Measurements from ENCODE around the gene CBLL1. TPM values are rescaled to one million over a fixed set of nuclear protein-coding genes. Genes with fewer than 3 reads are reported as not detected.

CBLL1 gene
- total and polyA plus RNA-seq, 2 donors (not counting 1 experiment from before 2014, with no cell fraction given): 22.1 to 57.2 TPM

GRCh38 chr7:107700570-107700969 lies 43.4 kb upstream of the CBLL1 start:
- no peak overlapping the region for H3K27ac ChIP-seq (ENCODE audit: low read length in 2 of 2)
- H3K9ac ChIP-seq (ENCODE audit: low read length): no peak overlapping the region
- H2AFZ ChIP-seq (ENCODE audit: insufficient read depth, low read depth, low read length, poor library complexity, severe bottlenecking): no peak overlapping the region
- Mint-ChIP-seq H3K27ac (no peak overlapping the region), H3K4me3 (no peak overlapping the region), H3K4me1 (no peaks in the 10 kb centered on the region), H3K9me3 (ENCODE audit: insufficient read depth) (no peaks in the 10 kb centered on the region), H3K27me3 (peaks cover 9% of the 10 kb centered on the region)
- no peak for ATAC-seq (ENCODE audit: low read depth)
- H3K4me2 ChIP-seq (replicated peaks; ENCODE audit: low read depth, low read length, poor library complexity, severe bottlenecking): no peak overlapping the region
- no peaks in the 10 kb centered on the region for H3K36me3 ChIP-seq (replicated peaks in 1 of 2; ENCODE audit: control extremely low read depth in 1 of 2, control insufficient read depth in 1 of 2, extremely low read depth in 1 of 2, insufficient read depth in 2 of 2, low read length in 1 of 2)
- no peaks in the 10 kb centered on the region for H4K20me1 ChIP-seq (ENCODE audit: control insufficient read depth, insufficient read depth, low read length, poor library complexity, severe bottlenecking)
- H3K79me2 ChIP-seq (ENCODE audit: control insufficient read depth, insufficient read depth, low read length): no peaks in the 10 kb centered on the region
- intact Hi-C loops (cut with micrococcal nuclease): no loop called here
- POLR2A ChIA-PET: no interaction called here
- H3K4me1 ChIP-seq (ENCODE audit: control insufficient read depth in 2 of 2, insufficient read depth in 2 of 2, low read length in 2 of 2): no peaks in the 10 kb centered on the region
- TF ChIP-seq EZH2 (IDR thresholded peaks at IDR 0.05; ENCODE audit: borderline replicate concordance, insufficient read depth, low read depth, low read length, poor library complexity, severe bottlenecking): no peak
- no peak for TF ChIP-seq CTCF (IDR thresholded peaks at IDR 0.05)
- H3K27me3 ChIP-seq (replicated peaks in 1 of 4; ENCODE audit: control extremely low read depth in 1 of 4, control insufficient read depth in 3 of 4, insufficient read depth in 4 of 4, low read length in 3 of 4): peaks cover 0 to 4% (median 0%) of the 10 kb centered on the region in 4 experiments
- H3K9me3 ChIP-seq (ENCODE audit: control extremely low read depth in 1 of 3, control insufficient read depth in 2 of 3, insufficient read depth in 1 of 3, low read length in 2 of 3): no peaks in the 10 kb centered on the region
- DNase-seq: no peak
- no peak overlapping the region for H3K4me3 ChIP-seq (ENCODE audit: control extremely low read depth in 1 of 5, extremely low read depth in 1 of 5, insufficient read depth in 1 of 5, low read depth in 2 of 5, low read length in 4 of 5)
- CTCF ChIA-PET: no interaction called here

- H3K27ac Mint-ChIP-seq: no peak overlapping the region
- H3K36me3 ChIP-seq (replicated peaks in 1 of 2; ENCODE audit: control extremely low read depth in 1 of 2, control insufficient read depth in 1 of 2, extremely low read depth in 1 of 2, insufficient read depth in 2 of 2, low read length in 1 of 2): no peaks in the 10 kb centered on the region
- ATAC-seq (ENCODE audit: low read depth): no peak
- WGBS (ENCODE audit: insufficient coverage): no CpG with 5 or more reads among the region's 3 CpGs
- no peak overlapping the region for H2AFZ ChIP-seq (ENCODE audit: insufficient read depth, low read depth, low read length, poor library complexity, severe bottlenecking)
- ChIA-PET CTCF (interaction anchor here (1.1 kb wide), 1 partner anchor 25 kb away, joined by 3 read pairs; no protein-coding TSS in a partner anchor), POLR2A (no interaction called here)
- H3K27me3 Mint-ChIP-seq: peaks cover 9% of the 10 kb centered on the region
- no peak overlapping the region for H3K27ac ChIP-seq (ENCODE audit: low read length in 2 of 2)
- H3K9me3 Mint-ChIP-seq (ENCODE audit: insufficient read depth): no peaks in the 10 kb centered on the region
- no peaks in the 10 kb centered on the region for H3K9me3 ChIP-seq (ENCODE audit: control extremely low read depth in 1 of 3, control insufficient read depth in 2 of 3, insufficient read depth in 1 of 3, low read length in 2 of 3)
- no peaks in the 10 kb centered on the region for H3K4me1 Mint-ChIP-seq
- TF ChIP-seq CTCF (IDR thresholded peaks at IDR 0.05) (no peak), EZH2 (IDR thresholded peaks at IDR 0.05; ENCODE audit: borderline replicate concordance, insufficient read depth, low read depth, low read length, poor library complexity, severe bottlenecking) (no peak)
- intact Hi-C loops (cut with micrococcal nuclease): no loop called here
- H3K4me3 Mint-ChIP-seq: no peak overlapping the region
- H3K4me2 ChIP-seq (replicated peaks; ENCODE audit: low read depth, low read length, poor library complexity, severe bottlenecking): no peak overlapping the region
- H4K20me1 ChIP-seq (ENCODE audit: control insufficient read depth, insufficient read depth, low read length, poor library complexity, severe bottlenecking): no peaks in the 10 kb centered on the region
- no peaks in the 10 kb centered on the region for H3K79me2 ChIP-seq (ENCODE audit: control insufficient read depth, insufficient read depth, low read length)
- H3K4me3 ChIP-seq (ENCODE audit: control extremely low read depth in 1 of 5, extremely low read depth in 1 of 5, insufficient read depth in 1 of 5, low read depth in 2 of 5, low read length in 4 of 5): no peak overlapping the region
- H3K27me3 ChIP-seq (replicated peaks in 1 of 4; ENCODE audit: control extremely low read depth in 1 of 4, control insufficient read depth in 3 of 4, insufficient read depth in 4 of 4, low read length in 3 of 4): peaks cover 0 to 4% (median 0%) of the 10 kb centered on the region in 4 experiments
- no peak overlapping the region for H3K9ac ChIP-seq (ENCODE audit: low read length)
- DNase-seq: no peak
- no peaks in the 10 kb centered on the region for H3K4me1 ChIP-seq (ENCODE audit: control insufficient read depth in 2 of 2, insufficient read depth in 2 of 2, low read length in 2 of 2)
Measured at GRCh38 chr7:107701191-107701590, 42.8 kb upstream of the CBLL1 start.

Data from B cell (primary cell).